ENCODE data around the gene TRIM17. TPM values are rescaled to one million over a fixed set of nuclear protein-coding genes. Genes with fewer than 3 reads are reported as not detected.
"Not testable (repeated sequence)": the region's sequence is repeated elsewhere in the genome, so short reads cannot be mapped to it uniquely, and the experiment has no call there.

TRIM17 gene
- total RNA-seq, 1 donor from 2014 or later: 0.78 TPM

DNA sequence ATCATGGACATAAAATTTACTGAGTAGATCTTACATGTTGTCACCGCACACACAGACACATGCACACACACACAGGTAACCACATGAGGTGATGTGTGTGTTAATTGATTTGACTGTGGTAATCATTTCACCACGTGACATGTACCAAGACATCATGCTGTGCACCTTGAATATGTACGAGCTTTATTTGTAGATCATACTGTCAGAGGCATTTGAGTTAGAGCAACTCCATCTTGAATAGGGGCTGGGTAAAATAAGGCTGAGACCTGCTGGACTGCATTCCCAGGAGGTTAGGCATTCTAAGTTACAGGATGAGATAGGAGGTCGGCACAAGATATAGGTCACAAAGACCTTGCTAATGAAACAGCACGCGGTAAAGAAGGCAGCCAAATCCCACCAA lies 31.7 kb upstream of the TRIM17 start:
- DNase-seq: no peak

GRCh38 chr1:228446852-228447251 lies 30.2 kb upstream of the TRIM17 start:
- no peak for DNase-seq

DNA sequence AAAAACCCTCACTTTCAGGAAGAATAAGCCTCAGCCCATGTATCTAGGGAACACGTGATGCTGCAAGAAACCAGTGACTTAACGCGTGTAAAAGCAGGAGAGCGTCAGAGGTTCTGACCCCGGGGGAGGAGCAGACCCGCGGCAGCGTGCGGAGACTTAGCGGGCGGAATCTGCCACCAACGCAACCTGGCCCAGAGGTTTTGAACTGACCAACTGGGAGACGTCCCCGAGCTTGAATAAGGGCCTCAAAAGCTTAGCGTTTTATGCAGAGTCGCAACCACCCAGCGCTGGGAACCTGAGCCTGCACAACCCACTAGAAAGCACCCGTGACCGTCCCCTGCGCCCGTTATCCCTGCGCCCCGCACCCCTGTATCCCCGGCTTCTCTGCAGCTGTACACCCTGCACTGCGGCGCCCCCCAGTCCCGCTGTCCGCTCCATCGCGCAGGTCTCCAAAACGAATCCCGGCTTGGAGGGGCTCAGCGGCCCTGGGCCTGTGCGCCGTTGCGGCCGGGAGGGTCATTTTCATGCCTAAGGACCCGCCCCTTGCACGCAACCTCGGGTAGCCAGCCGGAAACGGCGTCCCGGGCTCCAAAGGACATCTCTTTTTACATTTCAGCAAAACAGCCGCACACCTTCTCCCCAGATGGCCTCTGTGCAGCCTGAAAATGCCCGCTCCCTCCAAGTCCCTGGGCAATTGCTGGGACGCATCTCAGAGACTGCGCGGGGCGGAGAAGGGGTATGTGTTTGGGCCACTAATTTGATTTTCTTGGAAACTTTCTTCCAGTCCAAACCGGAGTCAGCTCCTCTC lies 29.4 kb upstream of the TRIM17 start:
- peak; percentile 58 for DNase-seq

GRCh38 chr1:228445490-228445842 lies 28.8 kb upstream of the TRIM17 start:
- DNase-seq: no peak

DNA sequence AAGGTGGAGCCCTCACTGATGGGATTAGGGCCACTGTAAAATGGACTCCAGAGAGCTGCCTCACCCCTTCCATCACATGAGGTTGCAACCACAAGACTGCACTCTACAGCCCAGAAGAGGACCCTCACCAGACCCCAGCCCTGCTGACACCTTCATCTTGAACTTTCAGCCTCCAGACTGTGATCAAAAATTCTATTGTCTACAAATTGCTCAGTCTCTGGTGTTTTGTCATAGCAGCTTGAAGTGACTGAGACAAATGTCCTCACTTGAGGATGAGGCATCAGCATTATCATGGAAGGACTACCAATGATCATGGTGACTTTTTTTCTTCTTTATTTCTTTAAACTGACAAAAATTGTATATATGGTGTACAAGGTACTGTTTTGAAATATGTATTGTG lies 26.7 kb upstream of the TRIM17 start:
- no peak for DNase-seq

DNA sequence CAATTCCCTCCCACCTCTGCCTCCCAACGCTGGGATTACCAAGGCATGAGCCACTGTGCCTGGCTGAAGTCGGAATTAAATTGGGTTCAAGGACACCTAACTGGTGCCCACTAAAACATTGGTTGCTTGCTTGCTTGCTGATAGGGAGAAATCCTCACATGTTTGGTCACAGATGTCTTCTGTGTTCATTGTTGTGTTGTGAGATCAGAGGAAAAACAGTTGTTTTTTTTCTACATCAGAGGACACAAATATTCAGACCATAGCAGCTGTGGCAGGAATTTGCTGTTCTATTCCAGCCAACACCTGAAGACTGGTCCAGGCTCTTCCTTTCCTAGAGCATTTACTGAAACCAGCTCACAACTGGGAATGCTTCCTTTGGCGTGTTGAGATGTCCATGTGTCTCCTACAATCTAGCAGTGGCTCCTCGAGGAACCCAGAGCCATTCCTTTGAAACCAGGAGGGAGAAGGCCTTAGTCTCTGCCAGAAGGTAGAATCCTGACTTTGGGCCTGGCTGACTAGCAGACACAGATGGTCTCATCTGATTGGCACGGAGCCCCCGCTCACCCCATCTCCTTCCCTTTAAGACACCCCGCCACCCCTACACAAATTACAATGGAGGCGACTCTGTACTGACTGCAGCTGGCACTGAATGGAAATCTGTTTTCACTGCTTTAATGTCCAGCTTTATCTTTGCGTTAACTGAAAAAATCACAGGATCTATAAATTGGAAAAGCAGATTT lies 24.3 kb upstream of the TRIM17 start:
- DNase-seq: no peak

GRCh38 chr1:228438266-228438665 lies 21.6 kb upstream of the TRIM17 start:
- DNase-seq: no peak

GRCh38 chr1:228437424-228437962 lies 20.8 kb upstream of the TRIM17 start:
- no peak for DNase-seq

- DNase-seq: no peak
Observed at GRCh38 chr1:228434689-228435088, 18.0 kb upstream of the TRIM17 start.

GRCh38 chr1:228433337-228434053 lies 16.8 kb upstream of the TRIM17 start:
- DNase-seq: not testable (repeated sequence)

DNA sequence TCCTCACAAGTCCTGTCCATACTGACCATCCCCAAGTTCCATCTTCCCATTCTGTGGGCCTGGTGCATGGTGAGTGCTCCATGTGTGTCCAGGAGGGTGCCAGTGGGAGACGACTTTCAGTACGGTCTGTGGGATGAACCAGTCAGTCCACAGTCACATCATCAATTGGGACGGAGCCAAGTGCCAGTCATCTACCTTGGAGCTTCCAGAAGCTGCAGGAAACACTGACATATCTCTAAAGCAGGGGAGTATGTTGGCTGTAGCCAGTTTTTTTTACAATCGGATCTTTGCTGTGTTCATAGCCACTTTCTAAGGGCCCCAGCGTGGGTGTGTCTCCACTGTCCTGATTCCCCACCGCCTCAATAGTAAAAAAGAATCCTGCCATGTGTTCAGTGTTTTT lies 13.6 kb upstream of the TRIM17 start:
- DNase-seq: no peak

DNA sequence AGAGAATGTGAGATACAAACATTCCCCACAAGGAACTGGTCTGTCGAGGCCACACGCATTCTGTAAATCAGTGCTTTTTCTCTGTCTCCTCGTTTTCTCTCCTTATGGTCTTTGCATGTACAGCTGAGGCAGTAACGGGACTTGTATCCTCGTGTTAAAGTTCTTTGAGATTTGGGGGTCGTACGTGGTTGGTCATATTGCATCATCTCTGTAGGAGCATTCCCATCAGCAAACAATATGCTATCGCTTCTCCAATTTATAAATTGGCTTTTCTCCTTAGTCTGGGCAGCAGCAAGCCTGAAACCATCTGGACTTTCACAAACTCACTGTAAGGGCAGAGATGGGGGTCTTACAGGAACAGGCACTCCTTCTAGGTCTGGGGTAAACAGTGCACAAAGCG lies 13.0 kb upstream of the TRIM17 start:
- no peak for DNase-seq

- no peak for DNase-seq
Observed at GRCh38 chr1:228429007-228429406, 12.3 kb upstream of the TRIM17 start.

- DNase-seq: no peak
Observed at GRCh38 chr1:228428412-228428811, 11.8 kb upstream of the TRIM17 start.

- DNase-seq: no peak
Observed at GRCh38 chr1:228426518-228427175, 10.0 kb upstream of the TRIM17 start.

- DNase-seq: no peak
Observed at GRCh38 chr1:228424685-228425660, 8.3 kb upstream of the TRIM17 start.

- no peak for DNase-seq
Observed at GRCh38 chr1:228423404-228424053, 6.9 kb upstream of the TRIM17 start.

DNA sequence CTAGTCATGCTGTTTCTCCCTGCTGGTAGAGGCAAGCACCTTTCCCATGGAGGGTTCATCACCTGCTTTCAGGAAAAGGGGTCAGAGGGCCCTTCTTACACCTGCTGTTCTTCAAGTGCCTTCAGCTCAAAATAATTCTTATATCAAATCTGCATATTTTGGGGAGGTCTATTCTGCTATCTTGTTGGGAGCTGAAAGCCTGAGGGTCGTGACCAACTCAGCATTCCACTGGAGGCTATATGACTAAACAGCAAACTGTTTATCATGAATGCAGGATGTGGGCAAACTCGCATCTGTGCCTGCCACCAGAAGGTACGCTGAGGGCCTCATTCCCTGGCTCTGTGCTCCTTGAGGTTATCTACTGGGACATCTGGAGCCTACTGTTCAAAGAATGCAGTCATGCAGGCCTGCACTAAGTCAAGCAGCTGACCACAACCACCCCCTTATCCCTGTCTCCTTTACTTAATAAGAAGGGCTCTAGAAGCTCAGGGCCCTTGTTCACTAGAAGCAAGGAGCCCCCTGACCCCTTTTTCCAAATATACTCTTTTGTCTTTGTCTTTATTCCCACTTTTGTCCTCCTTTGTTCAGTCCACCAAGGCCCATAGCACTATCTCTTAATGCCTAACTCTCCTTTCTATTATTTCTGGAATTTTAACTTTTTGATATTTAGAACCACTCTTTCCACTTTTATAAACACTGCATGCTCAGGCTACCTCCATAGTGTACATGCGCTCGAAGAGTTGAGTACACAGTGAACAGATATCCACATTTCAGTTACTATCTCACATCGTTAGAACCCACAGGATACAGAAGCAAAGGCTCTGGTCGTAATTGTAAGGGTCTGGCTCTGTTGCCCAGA lies 4.5 kb upstream of the TRIM17 start:
- DNase-seq: no peak

DNA sequence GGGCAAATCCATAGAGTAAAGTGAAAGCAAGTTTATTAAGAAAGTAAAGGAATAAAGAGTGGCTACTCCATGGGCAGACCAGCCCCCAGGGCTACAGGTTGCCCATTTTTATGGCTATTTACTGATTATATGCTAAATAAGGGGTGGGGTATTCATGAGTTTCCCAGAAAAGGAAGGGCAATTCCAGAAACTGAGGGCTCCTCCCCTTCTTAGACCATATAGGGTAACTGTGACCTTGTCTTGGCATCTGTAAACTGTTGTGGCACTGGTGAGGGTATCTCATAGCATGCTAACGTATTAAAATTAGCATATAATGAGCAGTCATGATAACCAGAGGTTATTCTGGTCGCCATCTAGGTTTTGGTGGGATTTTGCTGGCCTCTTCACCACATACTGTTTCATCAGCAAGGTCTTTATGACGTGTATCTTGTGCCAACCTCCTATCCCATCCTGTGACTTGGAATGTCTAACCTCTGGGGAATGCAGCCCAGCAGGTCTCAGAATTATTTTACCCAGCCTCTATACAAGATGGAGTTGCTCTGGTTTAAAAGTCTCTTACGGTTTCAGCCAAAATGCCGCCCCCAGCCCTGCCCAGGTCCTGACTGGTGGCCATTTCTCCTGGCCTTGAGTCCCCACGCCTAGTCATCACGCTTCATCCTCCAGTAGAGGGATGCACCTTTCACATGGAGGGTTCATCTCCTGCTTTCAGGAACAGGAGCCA lies 982 bp upstream of the TRIM17 start:
- no peak for DNase-seq
